ENCODE data around the gene TRAPPC4.
"Not testable (repeated sequence)": the region's sequence is repeated elsewhere in the genome, so short reads cannot be mapped to it uniquely, and the experiment has no call there.

Gene TRAPPC4

GRCh38 chr11:119029340-119030028 lies 10.9 kb downstream of the TRAPPC4 start:
- H3K4me3 ChIP-seq (ENCODE audit: low read depth, low read length): peak overlapping the region; percentile 67; the same call in 1 of the 2 replicates
- TF ChIP-seq CTCF (IDR thresholded peaks at IDR 0.05; ENCODE audit: low read depth, low read length): no peak

- no peak for TF ChIP-seq CTCF (IDR thresholded peaks at IDR 0.05; ENCODE audit: low read depth, low read length)
- H3K4me3 ChIP-seq (ENCODE audit: low read depth, low read length): peak overlapping the region; percentile 67
Measured at GRCh38 chr11:119030029-119030328, 11.4 kb downstream of the TRAPPC4 start.

GRCh38 chr11:119030329-119031047 lies 11.9 kb downstream of the TRAPPC4 start, which contains the start of gene SLC37A4:
Gene SLC37A4 (minus strand): TSS chr11:119030877.
- TF ChIP-seq CTCF (IDR thresholded peaks at IDR 0.05; ENCODE audit: low read depth, low read length): peak; percentile 84
- peak within 1 kb of the TSS; percentile 67 for H3K4me3 ChIP-seq (ENCODE audit: low read depth, low read length)

- no peak for TF ChIP-seq CTCF (IDR thresholded peaks at IDR 0.05; ENCODE audit: low read depth, low read length)
- no peak overlapping the region for H3K4me3 ChIP-seq (ENCODE audit: low read depth, low read length)
Measured at GRCh38 chr11:119031912-119032280, 13.3 kb downstream of the TRAPPC4 start.

- not testable (repeated sequence) for H3K4me3 ChIP-seq (ENCODE audit: low read depth, low read length)
Measured at GRCh38 chr11:119033421-119033820, 14.9 kb downstream of the TRAPPC4 start.

GRCh38 chr11:119034813-119035212 lies 16.2 kb downstream of the TRAPPC4 start:
- no peak overlapping the region for H3K4me3 ChIP-seq (ENCODE audit: low read depth, low read length)
- no peak for TF ChIP-seq CTCF (IDR thresholded peaks at IDR 0.05; ENCODE audit: low read depth, low read length)

- no peak for TF ChIP-seq CTCF (IDR thresholded peaks at IDR 0.05; ENCODE audit: low read depth, low read length)
Measured at GRCh38 chr11:119038884-119039283, 20.3 kb downstream of the TRAPPC4 start.

GRCh38 chr11:119039471-119039870 lies 20.9 kb downstream of the TRAPPC4 start:
- H3K4me3 ChIP-seq (ENCODE audit: low read depth, low read length): not testable (repeated sequence)

More at GRCh38 chr11:119038884-119039283, 20.3 kb downstream of the TRAPPC4 start:
- H3K4me3 ChIP-seq (ENCODE audit: low read depth, low read length): no peak overlapping the region
